Mammary epithelial cell (primary cell): ENCODE data around the gene RUNX2.

Source experiments
- EZH2 ChIP-seq: IDR thresholded peaks from 2 replicates; pipeline ENCODE4 v1.6.1; 2012; ENCODE audit warnings: low read length, inconsistent platforms, borderline replicate concordance
- TF ChIP-seq, protein P1 (sequence below), 2 donors: IDR thresholded peaks in 1 of 2; conservative IDR thresholded peaks in 1 of 2; 2 replicates each; pipeline ENCODE4 v1.5.1; 2011 to 2012; ENCODE audit warnings: inconsistent platforms in 2 of 2, low read length in 2 of 2, mild to moderate bottlenecking in 2 of 2, control low read depth in 1 of 2, low read depth in 1 of 2; ENCODE audit not compliant: insufficient read depth in 1 of 2; ENCODE audit errors: extremely low read depth in 1 of 2

DNA sequence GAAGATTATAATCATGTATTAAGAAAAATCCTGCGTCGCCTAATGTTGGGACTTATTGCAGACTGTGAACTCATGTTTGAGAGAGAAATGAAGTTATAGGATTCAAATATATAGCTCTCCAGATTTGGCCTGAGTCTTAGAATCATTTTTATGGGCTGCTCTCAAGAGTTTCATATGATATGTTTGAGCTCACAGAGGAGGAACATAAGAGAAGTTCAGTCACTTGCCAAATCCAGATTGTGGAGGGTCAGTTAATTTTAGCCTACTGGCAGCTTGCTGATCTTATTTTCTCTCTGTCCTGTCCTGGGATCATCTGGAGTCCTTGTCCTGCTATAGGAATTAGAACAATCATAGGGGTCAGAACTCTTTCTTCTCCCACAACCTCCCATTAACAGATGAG lies 235.7 kb downstream of the RUNX2 start:
- TF ChIP-seq, protein P1, sequence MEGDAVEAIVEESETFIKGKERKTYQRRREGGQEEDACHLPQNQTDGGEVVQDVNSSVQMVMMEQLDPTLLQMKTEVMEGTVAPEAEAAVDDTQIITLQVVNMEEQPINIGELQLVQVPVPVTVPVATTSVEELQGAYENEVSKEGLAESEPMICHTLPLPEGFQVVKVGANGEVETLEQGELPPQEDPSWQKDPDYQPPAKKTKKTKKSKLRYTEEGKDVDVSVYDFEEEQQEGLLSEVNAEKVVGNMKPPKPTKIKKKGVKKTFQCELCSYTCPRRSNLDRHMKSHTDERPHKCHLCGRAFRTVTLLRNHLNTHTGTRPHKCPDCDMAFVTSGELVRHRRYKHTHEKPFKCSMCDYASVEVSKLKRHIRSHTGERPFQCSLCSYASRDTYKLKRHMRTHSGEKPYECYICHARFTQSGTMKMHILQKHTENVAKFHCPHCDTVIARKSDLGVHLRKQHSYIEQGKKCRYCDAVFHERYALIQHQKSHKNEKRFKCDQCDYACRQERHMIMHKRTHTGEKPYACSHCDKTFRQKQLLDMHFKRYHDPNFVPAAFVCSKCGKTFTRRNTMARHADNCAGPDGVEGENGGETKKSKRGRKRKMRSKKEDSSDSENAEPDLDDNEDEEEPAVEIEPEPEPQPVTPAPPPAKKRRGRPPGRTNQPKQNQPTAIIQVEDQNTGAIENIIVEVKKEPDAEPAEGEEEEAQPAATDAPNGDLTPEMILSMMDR (conservative IDR thresholded peaks at IDR 0.05 in 1 of 2, IDR thresholded peaks at IDR 0.05 in 1 of 2; ENCODE audit: extremely low read depth in 1 of 2, insufficient read depth in 1 of 2, low read depth in 1 of 2, low read length in 2 of 2) = no peak
- no peak for TF ChIP-seq EZH2
